Measurements from ENCODE around the gene CPLX3.
"Not testable (repeated sequence)": the region's sequence is repeated elsewhere in the genome, so short reads cannot be mapped to it uniquely, and the experiment has no call there.

The CPLX3 gene

DNA sequence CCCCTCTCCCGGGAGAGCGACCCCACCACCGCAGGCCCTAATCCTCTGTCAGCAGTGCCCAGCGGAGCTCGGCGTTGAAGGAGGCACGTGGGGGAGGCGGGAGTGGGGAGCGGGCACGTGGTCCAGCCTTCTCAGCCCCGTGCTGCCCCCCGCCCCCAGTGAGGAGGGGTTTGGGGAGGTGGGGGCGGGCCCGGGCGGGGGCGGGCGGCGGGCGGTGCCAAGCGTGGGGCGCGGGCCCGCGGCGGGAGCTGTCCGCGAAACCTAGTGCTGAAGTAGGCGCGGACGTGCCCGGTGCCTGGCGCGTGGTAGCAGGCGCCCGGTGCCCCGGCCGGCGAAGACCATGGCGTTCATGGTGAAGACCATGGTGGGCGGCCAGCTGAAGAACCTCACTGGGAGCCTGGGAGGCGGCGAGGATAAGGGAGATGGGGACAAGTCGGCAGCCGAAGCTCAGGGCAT lies at the start of gene CPLX3:
TSS of gene CPLX3 (plus strand) at position 264 of the 456 bp plus-strand sequence. CDS start at position 341, 77 bp downstream.
- DNase-seq = peak; percentile 11

DNA sequence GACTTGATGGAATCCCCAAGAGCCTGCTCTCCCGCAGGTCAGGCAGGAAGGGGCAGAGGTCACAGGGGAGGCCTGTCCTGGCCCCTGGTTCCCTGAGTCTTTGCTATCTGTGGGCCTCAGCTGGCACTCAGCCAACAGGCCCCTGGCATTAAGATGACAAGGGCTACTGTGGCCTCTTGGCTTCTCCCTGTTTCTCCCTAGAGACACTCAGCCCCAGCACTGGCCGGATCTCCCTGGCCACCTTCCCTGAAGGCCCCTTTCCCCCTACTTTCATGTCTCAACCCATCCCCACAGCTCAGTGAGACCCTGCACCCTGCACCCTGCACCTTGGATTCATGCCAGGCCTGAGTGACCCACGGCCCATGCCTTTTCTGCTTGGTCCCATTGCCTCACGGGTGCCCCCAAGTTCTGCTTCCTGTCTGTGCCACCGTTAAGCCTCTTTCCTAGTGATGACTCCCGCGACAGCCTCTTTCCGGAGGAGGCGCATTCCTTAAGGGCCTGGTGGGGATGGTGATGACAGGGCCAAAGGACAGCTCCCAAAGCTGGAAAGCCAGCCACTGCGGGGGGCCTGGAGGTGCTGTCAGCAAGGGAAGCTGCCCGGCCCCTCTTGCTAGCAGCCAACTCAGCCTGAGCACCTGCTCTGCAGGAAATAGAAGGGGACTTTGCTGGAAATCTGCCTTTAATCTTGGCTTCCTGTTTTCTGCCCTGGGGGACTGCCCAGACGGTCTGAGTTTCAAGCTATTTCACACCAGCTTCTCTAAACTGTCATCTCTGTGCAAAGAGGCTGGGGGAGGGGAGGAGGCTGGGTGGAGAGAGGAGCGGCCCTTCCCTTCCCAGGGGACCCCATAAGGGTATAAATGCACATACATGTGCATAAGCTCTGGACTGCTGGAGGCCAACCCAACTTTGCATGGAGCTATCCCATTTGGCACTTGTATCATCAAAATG lies 49.3 kb upstream of the CPLX3 start:
- DNase-seq = no peak

GRCh38 chr15:74777769-74778598 lies 48.4 kb upstream of the CPLX3 start:
- no peak for DNase-seq

DNA sequence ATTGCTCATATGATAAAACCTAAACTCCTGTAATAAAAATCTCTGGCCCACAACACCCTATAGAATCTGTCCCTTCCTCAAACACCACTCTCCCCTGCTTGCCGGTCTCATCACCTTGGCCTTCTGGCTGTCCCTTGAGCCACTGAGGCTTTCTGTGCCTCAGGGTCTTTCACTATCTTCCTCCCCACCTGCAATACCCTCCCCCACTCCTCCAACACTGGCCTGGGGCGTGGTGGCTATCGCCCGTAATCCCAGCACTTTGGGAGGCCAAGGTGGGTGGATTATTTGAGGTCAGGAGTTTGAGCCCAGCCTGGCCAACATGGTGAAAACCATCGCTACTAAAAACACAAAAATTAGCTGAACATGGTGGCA lies 47.8 kb upstream of the CPLX3 start:
- no peak for DNase-seq

DNA sequence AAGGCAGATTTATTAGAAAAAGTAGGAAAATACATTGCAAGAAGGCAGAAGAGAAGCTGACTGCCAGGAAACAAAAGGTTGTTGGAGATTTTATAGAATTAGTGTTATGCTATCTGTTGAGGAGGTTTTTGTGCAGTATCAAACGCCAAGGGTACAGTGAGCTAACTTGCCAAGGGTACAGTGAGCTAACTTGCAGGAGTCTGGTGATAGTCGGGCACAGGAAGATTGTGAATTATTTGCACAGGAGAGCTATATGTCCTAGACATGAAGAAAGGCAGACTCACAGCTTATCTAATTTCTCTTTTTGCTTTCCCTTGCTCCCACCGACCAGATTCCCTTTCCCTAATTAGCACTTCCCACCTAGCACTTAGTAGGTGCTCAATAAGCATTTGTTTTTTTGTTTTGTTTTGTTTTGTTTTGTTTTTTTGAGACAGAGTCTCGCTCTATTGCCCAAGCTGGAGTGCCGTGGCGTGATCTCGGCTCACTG lies 47.2 kb upstream of the CPLX3 start:
- DNase-seq = no peak

- DNase-seq = no peak
These were observed 45.6 kb upstream of the CPLX3 start for GRCh38 chr15:74780523-74781430.

- DNase-seq = peak; percentile 63
These were observed 44.8 kb upstream of the CPLX3 start, which contains the start of gene CSK for GRCh38 chr15:74781431-74782258. CSK (plus strand) TSS chr15:74782080; CDS start chr15:74798298, 16,218 bp downstream.

DNA sequence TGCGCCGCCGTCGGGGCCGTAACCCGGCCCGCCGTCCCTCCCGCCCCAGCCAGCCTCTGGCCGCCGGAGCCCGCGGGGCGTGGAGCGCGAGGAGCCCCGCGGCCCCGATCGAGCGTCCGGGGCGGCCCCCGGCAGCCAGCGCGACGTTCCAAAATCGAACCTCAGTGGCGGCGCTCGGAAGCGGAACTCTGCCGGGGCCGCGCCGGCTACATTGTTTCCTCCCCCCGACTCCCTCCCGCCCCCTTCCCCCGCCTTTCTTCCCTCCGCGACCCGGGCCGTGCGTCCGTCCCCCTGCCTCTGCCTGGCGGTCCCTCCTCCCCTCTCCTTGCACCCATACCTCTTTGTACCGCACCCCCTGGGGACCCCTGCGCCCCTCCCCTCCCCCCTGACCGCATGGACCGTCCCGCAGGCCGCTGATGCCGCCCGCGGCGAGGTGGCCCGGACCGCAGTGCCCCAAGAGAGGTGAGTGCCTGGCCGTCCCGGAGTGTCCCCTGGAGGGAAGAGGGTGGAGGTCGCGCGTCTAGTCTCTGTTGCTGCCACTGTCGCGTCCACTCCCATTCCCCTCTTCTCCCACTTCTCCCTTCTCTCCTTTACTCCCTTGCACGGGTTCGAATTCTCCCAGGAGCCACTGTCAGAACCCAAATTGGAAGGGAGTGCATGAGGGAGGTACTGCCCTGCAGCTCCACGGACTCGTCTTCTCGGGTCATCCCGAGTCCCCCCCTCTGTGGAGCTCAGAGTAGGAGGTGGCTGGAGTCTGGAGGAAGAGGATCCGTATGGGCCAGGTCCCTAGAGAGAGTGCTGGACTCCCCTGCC lies 44.0 kb upstream of the CPLX3 start:
- no peak for DNase-seq

DNA sequence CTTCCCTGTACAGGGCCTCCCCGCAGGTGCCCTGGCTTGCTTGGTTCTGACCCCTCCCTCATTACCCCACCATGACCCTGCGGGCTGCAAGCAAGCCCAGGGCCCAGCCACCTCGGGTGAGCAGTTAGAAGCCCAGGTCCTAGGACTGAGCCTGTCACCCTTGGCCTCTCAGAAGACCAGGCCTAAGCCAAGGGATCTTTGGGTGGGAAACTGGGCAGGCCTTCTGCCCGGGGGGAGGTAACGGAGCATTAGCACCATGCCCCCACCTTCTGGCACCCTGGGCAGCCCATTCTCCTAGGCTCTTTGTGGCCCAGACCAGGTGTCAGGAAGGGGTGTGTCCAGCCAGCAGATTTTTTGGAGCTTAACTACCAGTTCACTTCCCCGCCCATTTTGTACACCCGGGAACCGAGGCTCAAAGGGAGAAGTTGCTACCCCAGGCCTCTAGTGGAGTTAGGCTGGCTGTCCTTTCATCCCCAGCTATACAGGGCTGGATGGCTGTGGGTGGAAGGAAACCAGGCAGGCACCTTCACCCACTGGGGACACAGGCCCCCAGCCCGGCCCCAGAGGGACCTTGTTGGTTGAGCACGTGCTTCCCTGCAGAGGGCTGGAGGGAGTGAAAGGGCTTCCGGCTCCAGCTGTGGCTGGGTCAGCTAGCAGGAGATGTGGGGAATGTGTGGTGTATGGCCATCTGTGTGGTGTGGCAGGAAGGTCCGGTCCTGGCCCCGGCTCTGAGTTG lies 43.2 kb upstream of the CPLX3 start:
- DNase-seq = no peak

- DNase-seq = no peak
These were observed 42.6 kb upstream of the CPLX3 start for GRCh38 chr15:74783808-74784175.

DNA sequence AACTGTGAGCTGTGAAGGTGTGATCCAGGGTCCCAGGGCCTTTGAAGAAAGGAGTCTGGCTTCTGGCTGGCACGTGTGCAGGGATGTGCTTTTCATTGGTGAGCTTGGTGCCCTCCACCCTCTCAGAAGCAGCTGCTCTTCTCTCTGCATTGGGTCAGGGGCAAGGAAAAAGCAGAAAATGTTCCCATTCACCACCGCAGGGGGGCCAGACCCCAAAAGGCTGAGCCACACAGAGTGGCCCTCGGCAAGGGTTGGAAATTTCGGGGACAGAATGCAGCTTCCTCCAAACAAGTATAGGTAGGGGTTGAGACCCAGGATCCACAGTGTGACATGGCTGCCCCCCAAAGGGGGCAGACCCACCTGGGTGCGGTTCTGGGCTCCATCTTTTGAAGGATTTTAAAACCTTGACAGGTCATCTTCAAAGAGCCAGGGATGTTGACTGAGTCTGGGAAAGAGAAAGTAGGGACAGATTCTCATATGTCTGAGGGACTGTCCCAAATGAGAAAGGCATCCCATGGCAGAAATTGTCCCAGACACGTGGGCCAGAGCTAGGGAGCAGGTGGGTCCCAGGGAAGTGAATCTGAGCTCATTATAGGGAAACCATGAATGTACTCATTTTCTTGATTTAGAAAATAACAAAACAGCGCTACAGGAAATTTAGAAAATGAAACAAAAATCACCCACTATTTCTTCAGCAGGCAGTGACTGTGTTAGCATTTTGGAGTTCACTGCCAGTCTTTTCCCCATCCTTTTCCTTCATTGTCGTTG lies 41.8 kb upstream of the CPLX3 start:
- DNase-seq = no peak

- no peak for DNase-seq
These were observed 41.0 kb upstream of the CPLX3 start for GRCh38 chr15:74785194-74786032.

DNA sequence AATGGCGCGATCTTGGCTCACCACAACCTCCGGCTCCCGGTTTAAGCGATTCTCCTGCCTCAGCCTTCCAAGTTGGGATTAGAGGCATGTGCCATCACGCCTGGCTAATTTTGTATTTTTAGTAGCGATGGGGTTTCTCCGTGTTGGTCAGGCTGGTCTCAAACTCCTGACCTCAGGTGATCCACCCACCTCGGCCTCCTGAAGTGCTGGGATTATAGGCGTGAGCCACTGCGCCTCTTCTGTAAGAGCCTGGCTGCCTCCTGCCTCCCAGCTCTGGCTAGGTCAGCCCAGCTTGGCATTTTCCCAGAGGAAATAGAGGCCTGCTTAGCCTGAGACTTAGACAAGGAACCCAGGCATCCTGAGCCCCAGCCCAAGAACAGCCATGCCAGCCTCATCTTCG lies 40.3 kb upstream of the CPLX3 start:
- not testable (repeated sequence) for DNase-seq

DNA sequence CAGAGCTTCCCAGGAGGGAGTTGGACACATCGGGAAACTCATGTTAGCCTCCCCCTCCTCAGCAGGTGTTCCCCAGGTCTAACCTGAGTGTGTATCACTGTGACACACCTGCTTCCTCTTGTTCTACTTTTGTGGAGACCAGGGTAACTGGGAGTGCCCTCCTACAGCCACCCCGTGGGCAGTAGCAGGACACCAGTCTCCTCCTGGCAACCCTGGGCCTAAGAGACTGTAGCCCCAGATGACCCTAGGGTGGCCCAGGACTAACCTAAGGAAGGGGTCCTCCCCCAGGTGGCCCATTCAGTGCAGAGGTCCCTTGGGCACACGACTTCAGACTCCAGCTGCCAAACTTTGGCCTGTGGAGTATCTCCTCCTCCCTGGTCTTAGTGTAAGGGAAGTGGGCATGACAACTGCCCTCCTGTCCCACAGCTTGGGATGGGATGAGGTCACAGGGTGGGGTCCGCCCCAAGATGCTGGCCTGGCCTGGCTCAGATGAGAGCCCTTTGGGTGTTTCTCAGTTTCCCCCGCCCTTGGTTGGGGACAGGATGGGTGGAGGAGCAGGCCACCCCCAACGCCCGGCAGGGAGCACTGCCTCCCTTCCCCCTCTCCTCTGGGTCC lies 39.8 kb upstream of the CPLX3 start:
- DNase-seq = no peak

GRCh38 chr15:74787251-74788041 lies 39.0 kb upstream of the CPLX3 start:
- peak; percentile 75 for DNase-seq

GRCh38 chr15:74788042-74788682 lies 38.3 kb upstream of the CPLX3 start:
- DNase-seq = no peak

Data from activated T-cell treated with anti-CD3 and anti-CD28 coated beads for 4 hours (primary cell).